Ascending aorta (tissue), 2 donors: ENCODE data around the gene CASP7. TPM values are rescaled to one million over a fixed set of nuclear protein-coding genes. Genes with fewer than 3 reads are reported as not detected.

ENCODE experiments used
- DNase-seq, 2 donors: peaks; one replicate each; pipeline ENCODE4 v3.0.0-alpha.2; 2019; ENCODE audit warnings: low spot score in 2 of 2
- H3K27ac ChIP-seq, 2 donors: fragments of 200-600 bp; sonication (generic); one replicate each; pipeline ENCODE4 v1.5.1; 2016 to 2017; ENCODE audit warnings: mild to moderate bottlenecking in 1 of 2
- H3K27me3 ChIP-seq: fragments of 200-600 bp; sonication (generic); one replicate; pipeline ENCODE4 v1.5.1; 2017
- H3K36me3 ChIP-seq, 2 donors: fragments of 200-600 bp; sonication (generic); one replicate each; pipeline ENCODE4 v1.5.1; 2016
- H3K4me1 ChIP-seq, 2 donors: fragments of 200-600 bp; sonication (generic); one replicate each; pipeline ENCODE4 v1.5.1; 2016 to 2017; ENCODE audit warnings: mild to moderate bottlenecking in 1 of 2
- H3K4me3 ChIP-seq, 2 donors: fragments of 200-600 bp; sonication (generic); one replicate each; pipeline ENCODE4 v1.5.1; 2016 to 2017; ENCODE audit warnings: mild to moderate bottlenecking in 1 of 2
- H3K9me3 ChIP-seq, 2 donors: fragments of 200-600 bp; sonication (generic); one replicate each; pipeline ENCODE4 v1.5.1; 2016
- intact Hi-C: fragments of 100-400 bp; cut with DNase I; formaldehyde crosslinking; loops from one replicate; pipeline ENCODE4 v1.15.1; 2023
- total RNA-seq: library from RNA; depleted of rRNA; stranded (reverse); fragments of >200 nt; gene quantifications from one replicate; pipeline ENCODE4 v1.1.0, GENCODE V29; 2016
- TF ChIP-seq, protein P1 (sequence below), 3 experiments: fragments of 200-600 bp in 2 of 3; fragments of 450-650 bp in 1 of 3; sonication (generic) in 2 of 3; IDR thresholded peaks; one replicate each; pipeline ENCODE4 v1.5.1; 2016 to 2019; ENCODE audit warnings: antibody characterized with exemption in 3 of 3, mild to moderate bottlenecking in 1 of 3, moderate library complexity in 1 of 3

Gene CASP7
- total RNA-seq, 1 donor from 2014 or later, result 27.2 TPM

DNA sequence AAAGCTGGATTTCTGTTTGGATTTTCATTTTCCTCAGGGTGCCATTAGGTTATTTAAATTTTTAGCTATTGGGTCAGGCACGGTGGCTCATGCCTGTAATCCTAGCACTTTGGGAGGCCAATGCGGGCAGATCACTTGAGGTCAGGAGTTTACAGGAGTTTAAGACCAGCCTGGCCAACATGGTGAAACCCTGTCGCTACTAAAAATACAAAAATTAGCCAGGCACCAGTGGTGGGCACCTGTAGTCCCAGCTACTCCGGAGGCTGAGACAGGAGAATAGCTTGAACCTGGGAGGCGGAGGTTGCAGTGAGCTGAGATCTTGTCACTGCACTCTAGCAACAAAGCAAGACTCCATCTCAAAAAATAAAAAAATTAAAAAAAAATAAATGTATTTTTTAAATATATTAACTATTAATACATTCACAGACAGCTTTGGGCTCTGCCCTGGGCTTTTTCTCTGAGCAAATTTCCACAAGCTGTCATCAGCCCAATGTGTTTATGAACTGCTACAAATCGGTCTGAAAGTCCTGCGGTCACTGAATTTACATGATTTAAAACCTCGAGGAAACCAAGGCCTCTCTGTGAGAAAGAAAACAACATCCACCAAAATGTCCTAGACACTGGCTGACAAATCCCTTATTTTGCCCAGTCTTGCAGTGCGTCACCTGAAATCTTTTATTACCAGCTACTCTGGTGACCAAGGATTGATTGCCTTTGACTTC, 52.6 kb downstream of the CASP7 start:
- peaks cover 10 to 33% of the 10 kb centered on the region in 2 donors for H3K36me3 ChIP-seq
- intact Hi-C loops, result no loop called here
- no peaks in the 10 kb centered on the region for H3K27me3 ChIP-seq
- no peak for DNase-seq
- TF ChIP-seq, protein P1, sequence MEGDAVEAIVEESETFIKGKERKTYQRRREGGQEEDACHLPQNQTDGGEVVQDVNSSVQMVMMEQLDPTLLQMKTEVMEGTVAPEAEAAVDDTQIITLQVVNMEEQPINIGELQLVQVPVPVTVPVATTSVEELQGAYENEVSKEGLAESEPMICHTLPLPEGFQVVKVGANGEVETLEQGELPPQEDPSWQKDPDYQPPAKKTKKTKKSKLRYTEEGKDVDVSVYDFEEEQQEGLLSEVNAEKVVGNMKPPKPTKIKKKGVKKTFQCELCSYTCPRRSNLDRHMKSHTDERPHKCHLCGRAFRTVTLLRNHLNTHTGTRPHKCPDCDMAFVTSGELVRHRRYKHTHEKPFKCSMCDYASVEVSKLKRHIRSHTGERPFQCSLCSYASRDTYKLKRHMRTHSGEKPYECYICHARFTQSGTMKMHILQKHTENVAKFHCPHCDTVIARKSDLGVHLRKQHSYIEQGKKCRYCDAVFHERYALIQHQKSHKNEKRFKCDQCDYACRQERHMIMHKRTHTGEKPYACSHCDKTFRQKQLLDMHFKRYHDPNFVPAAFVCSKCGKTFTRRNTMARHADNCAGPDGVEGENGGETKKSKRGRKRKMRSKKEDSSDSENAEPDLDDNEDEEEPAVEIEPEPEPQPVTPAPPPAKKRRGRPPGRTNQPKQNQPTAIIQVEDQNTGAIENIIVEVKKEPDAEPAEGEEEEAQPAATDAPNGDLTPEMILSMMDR (IDR thresholded peaks at IDR 0.05), result no peak
- H3K9me3 ChIP-seq, result no peaks in the 10 kb centered on the region
- no peak overlapping the region for H3K4me3 ChIP-seq
- no peaks in the 10 kb centered on the region for H3K4me1 ChIP-seq
- H3K27ac ChIP-seq, result no peak overlapping the region

DNA sequence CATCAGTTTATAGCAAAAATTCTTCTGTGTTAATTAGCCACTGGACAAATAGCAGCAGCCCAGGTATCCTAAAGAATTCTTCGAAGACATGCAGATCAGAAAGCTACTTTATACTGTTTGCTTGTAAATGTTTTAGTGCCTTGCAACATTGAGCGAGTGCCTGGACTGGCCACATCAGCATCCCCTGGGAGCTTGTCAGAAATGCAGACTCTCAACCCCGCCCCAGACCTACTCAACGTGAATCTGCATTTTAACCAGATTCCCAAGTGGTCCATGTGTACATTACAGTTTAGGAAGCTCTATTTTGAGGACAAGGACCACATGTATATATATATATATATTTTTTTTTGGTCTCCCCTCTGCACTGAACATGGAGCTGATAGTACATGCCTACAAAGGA, 53.3 kb downstream of the CASP7 start:
- Histone ChIP-seq H3K4me3 (no peak overlapping the region), H3K4me1 (no peaks in the 10 kb centered on the region), H3K36me3 (peaks cover 10 to 27% of the 10 kb centered on the region in 2 donors), H3K9me3 (no peaks in the 10 kb centered on the region), H3K27ac (no peak overlapping the region), H3K27me3 (no peaks in the 10 kb centered on the region)
- DNase-seq, result no peak
- TF ChIP-seq, protein P1 (IDR thresholded peaks at IDR 0.05), result no peak
- intact Hi-C loops, result no loop called here

DNA sequence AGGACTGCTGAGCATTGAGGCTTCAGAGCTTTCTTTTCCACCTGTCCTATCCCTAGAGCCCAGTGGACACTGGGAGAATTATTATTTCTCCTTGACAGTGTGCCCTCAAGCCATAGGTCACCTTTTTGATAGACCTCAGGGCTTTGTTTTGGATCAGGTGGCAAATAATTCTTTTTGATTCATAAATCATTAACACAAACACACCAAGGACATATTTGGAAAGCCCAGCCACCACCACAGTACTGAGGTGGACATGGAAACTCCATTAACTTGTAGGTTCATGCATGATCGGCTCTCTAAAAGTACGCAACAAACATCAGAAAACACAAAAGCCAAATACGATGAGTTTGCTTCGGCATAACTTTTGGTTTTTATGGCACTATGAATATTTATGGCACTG, 53.9 kb downstream of the CASP7 start:
- TF ChIP-seq, protein P1 (IDR thresholded peaks at IDR 0.05), result no peak
- no peak overlapping the region for H3K27ac ChIP-seq
- no peaks in the 10 kb centered on the region for H3K27me3 ChIP-seq
- intact Hi-C loops, result no loop called here
- H3K36me3 ChIP-seq, result peaks cover 9 to 20% of the 10 kb centered on the region in 2 donors
- no peaks in the 10 kb centered on the region for H3K4me1 ChIP-seq
- no peak for DNase-seq
- H3K9me3 ChIP-seq, result no peaks in the 10 kb centered on the region
- H3K4me3 ChIP-seq, result no peak overlapping the region

DNA sequence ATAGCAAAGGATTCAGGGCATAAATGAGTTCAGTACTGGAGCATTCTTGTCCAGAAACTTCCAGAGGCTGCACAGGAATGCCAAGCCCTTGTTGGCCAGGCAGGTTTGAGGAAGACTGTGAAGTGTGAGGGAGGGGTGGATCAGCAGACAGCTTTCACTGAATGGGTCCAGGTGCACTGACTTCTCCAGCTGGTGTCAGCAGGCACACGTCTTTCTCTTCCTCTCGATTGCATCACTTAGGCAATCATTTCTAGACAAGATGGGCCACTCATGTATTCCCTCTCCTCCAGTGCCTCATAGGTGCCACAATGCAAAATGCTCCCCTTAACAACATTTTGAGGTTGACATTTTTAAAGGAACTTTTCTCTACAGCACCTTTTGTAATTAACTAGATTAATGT, 56.2 kb downstream of the CASP7 start:
- DNase-seq, result no peak
- Histone ChIP-seq H3K9me3 (no peaks in the 10 kb centered on the region), H3K4me1 (no peaks in the 10 kb centered on the region), H3K4me3 (no peak overlapping the region), H3K27me3 (no peaks in the 10 kb centered on the region), H3K36me3 (no peaks in the 10 kb centered on the region), H3K27ac (no peak overlapping the region)
- intact Hi-C loops, result no loop called here
- TF ChIP-seq, protein P1 (IDR thresholded peaks at IDR 0.05), result no peak

DNA sequence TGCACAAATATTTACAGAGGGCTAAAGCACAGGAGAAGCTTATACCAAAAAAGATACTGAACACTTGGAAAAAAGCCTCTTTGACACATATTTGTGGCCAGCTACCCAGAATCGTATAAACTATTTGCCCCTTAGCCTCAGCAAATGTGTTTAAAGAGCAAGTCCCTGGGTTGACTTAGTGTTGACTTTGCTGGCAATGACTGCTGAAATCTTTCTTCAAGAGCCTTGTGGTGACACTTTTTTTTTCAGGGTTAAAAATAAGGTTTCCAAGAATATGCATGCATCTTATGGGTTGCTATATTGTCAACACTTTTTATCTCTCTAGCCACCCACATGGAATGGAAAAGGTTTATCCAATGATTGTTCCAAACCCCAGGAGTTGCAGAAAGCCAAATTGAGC, 56.9 kb downstream of the CASP7 start:
- H3K4me3 ChIP-seq, result no peak overlapping the region
- H3K27ac ChIP-seq, result no peak overlapping the region
- intact Hi-C loops, result no loop called here
- H3K4me1 ChIP-seq, result no peaks in the 10 kb centered on the region
- TF ChIP-seq, protein P1 (IDR thresholded peaks at IDR 0.05), result no peak
- no peaks in the 10 kb centered on the region for H3K36me3 ChIP-seq
- H3K27me3 ChIP-seq, result no peaks in the 10 kb centered on the region
- no peak for DNase-seq
- no peaks in the 10 kb centered on the region for H3K9me3 ChIP-seq
